Caki2 (cell line): ENCODE results near the gene HELZ2. TPM values are rescaled to one million over a fixed set of nuclear protein-coding genes. Genes with fewer than 3 reads are reported as not detected.

Experiments
- DNase-seq: peaks from one replicate; pipeline ENCODE4 v3.0.0-alpha.2; 2015; ENCODE audit warnings: low read depth
- in situ Hi-C: cut with HindIII; loops from 2 replicates; pipeline ENCODE4 v1.10.0; 2016; ENCODE audit warnings: low sequenced_read_pairs, low pct_unique_long_range_greater_than_20kb, mixed read lengths
- total RNA-seq: library from RNA; depleted of rRNA; stranded (reverse); fragments of >200 nt; shearing (Covaris generic); gene quantifications from 2 replicates; pipeline ENCODE4 v1.2.3, GENCODE V29; 2014; ENCODE audit warnings: low replicate concordance

HELZ2 gene
- total RNA-seq, 1 experiment from 2014 or later, result 26.3 TPM

- no peak for DNase-seq
- in situ Hi-C loops, result no loop called here
Measured at GRCh38 chr20:63546956-63547724, 26.9 kb downstream of the HELZ2 start.

GRCh38 chr20:63546256-63546955 is 27.6 kb downstream of the HELZ2 start:
- in situ Hi-C loops, result no loop called here
- no peak for DNase-seq

- DNase-seq, result no peak
- in situ Hi-C loops, result no loop called here
Measured at GRCh38 chr20:63545814-63546213, 28.2 kb downstream of the HELZ2 start.

- DNase-seq, result peak; percentile 67
- in situ Hi-C loops, result no loop called here
Measured at GRCh38 chr20:63544958-63545516, 29.0 kb downstream of the HELZ2 start.

GRCh38 chr20:63544241-63544957 is 29.6 kb downstream of the HELZ2 start:
- no peak for DNase-seq
- in situ Hi-C loops, result no loop called here

GRCh38 chr20:63543733-63544132 is 30.3 kb downstream of the HELZ2 start:
- DNase-seq, result no peak
- in situ Hi-C loops, result no loop called here

GRCh38 chr20:63543131-63543530 is 30.9 kb downstream of the HELZ2 start:
- DNase-seq, result no peak
- in situ Hi-C loops, result no loop called here

- in situ Hi-C loops, result no loop called here
- no peak for DNase-seq
Measured at GRCh38 chr20:63542696-63543095, 31.3 kb downstream of the HELZ2 start.

GRCh38 chr20:63542031-63542559 is 31.9 kb downstream of the HELZ2 start:
- no peak for DNase-seq
- in situ Hi-C loops, result no loop called here

- DNase-seq, result no peak
- in situ Hi-C loops, result no loop called here
Measured at GRCh38 chr20:63541371-63541770, 32.7 kb downstream of the HELZ2 start.

- DNase-seq, result peak; percentile 47
- in situ Hi-C loops, result no loop called here
Measured at GRCh38 chr20:63540417-63541186, 33.4 kb downstream of the HELZ2 start.

- in situ Hi-C loops, result no loop called here
- DNase-seq, result no peak
Measured at GRCh38 chr20:63539441-63540370, 34.3 kb downstream of the HELZ2 start.

GRCh38 chr20:63539092-63539430 is 35.0 kb downstream of the HELZ2 start:
- in situ Hi-C loops, result no loop called here
- DNase-seq, result no peak

- DNase-seq, result no peak
- in situ Hi-C loops, result no loop called here
Measured at GRCh38 chr20:63538204-63539091, 35.6 kb downstream of the HELZ2 start.

- peak; percentile 100 for DNase-seq
- in situ Hi-C loops, result no loop called here
Measured at GRCh38 chr20:63537525-63538203, 36.4 kb downstream of the HELZ2 start.
